Naive thymus-derived CD4-positive, alpha-beta T cell (primary cell): ENCODE measurements around the gene KIAA1671. TPM values are rescaled to one million over a fixed set of nuclear protein-coding genes. Genes with fewer than 3 reads are reported as not detected.
A peak's percentile ranks its signal among the peaks of the same experiment; 100 is the strongest.

Source experiments
- ATAC-seq: fragments of 150-1000 bp; cut with Tn5 transposase; 2 replicates; pipeline ENCODE4 v1.10.0; 2021; ENCODE audit warnings: mild to moderate bottlenecking, moderate library complexity
- CTCF ChIA-PET: fragments of 350-600 bp; sonication (Branson Sonifier 250); formaldehyde crosslinking; loops from one replicate; lab custom pipeline; 2021; ENCODE audit warnings: antibody characterized with exemption; lab: Charles Lee
- POLR2A ChIA-PET: fragments of 350-600 bp; sonication (Branson Sonifier 250); formaldehyde crosslinking; loops from one replicate; lab custom pipeline; 2021; ENCODE audit warnings: antibody characterized with exemption, inconsistent platforms; lab: Charles Lee
- DNase-seq, 9 donors: peaks; one replicate each; pipeline versions ENCODE4 v3.0.0 to v3.0.0-alpha.2; 2020 to 2022; ENCODE audit warnings: mixed read lengths in 1 of 9
- H3K27ac ChIP-seq: one replicate; pipeline ENCODE4 v1.7.0; 2013; ENCODE audit warnings: mild to moderate bottlenecking, low read depth, low read length, moderate library complexity
- H3K27me3 ChIP-seq, 2 donors: one replicate each; pipeline ENCODE4 v1.7.0; 2013; ENCODE audit warnings: low read length in 2 of 2, mild to moderate bottlenecking in 2 of 2, moderate library complexity in 2 of 2; ENCODE audit not compliant: control insufficient read depth in 2 of 2, insufficient read depth in 2 of 2
- H3K36me3 ChIP-seq, 3 experiments: 1 replicate in 2 of 3; 2 replicates in 1 of 3; pipeline ENCODE4 v1.7.0; 2013; ENCODE audit warnings: low read length in 3 of 3, mild to moderate bottlenecking in 3 of 3, moderate library complexity in 1 of 3; ENCODE audit not compliant: insufficient read depth in 3 of 3, control insufficient read depth in 2 of 3
- H3K4me1 ChIP-seq, 2 donors: one replicate each; pipeline ENCODE4 v1.7.0; 2013; ENCODE audit warnings: low read length in 2 of 2, mild to moderate bottlenecking in 2 of 2, moderate library complexity in 1 of 2; ENCODE audit not compliant: control insufficient read depth in 2 of 2, insufficient read depth in 2 of 2
- H3K4me3 ChIP-seq: 2 replicates; pipeline ENCODE4 v1.7.0; 2013; ENCODE audit warnings: mild to moderate bottlenecking, low read length
- H3K9me3 ChIP-seq, 3 experiments: 1 replicate in 2 of 3; 2 replicates in 1 of 3; pipeline ENCODE4 v1.7.0; 2013; ENCODE audit warnings: low read length in 3 of 3; ENCODE audit not compliant: control insufficient read depth in 2 of 3
- H3K27ac Mint-ChIP-seq, 9 donors: one replicate each; pipeline ENCODE4 v1.8.0; 2020 to 2022; ENCODE audit warnings: mixed read lengths in 9 of 9, mild to moderate bottlenecking in 8 of 9, moderate library complexity in 5 of 9, inconsistent platforms in 2 of 9
- H3K27me3 Mint-ChIP-seq, 5 donors: one replicate each; pipeline ENCODE4 v1.8.0; 2021 to 2022; ENCODE audit warnings: mixed read lengths in 5 of 5, mild to moderate bottlenecking in 1 of 5
- H3K36me3 Mint-ChIP-seq, 5 donors: one replicate each; pipeline ENCODE4 v1.8.0; 2020 to 2022; ENCODE audit warnings: mixed read lengths in 5 of 5, mild to moderate bottlenecking in 3 of 5, inconsistent platforms in 1 of 5
- H3K4me1 Mint-ChIP-seq, 7 donors: one replicate each; pipeline ENCODE4 v1.8.0; 2020 to 2022; ENCODE audit warnings: mixed read lengths in 7 of 7, mild to moderate bottlenecking in 3 of 7, inconsistent platforms in 1 of 7
- H3K4me3 Mint-ChIP-seq, 10 donors: one replicate each; pipeline ENCODE4 v1.8.0; 2020 to 2022; ENCODE audit warnings: mild to moderate bottlenecking in 10 of 10, mixed read lengths in 10 of 10, moderate library complexity in 6 of 10, inconsistent platforms in 2 of 10
- H3K9me3 Mint-ChIP-seq, 11 donors: one replicate each; pipeline ENCODE4 v1.8.0; 2020 to 2022; ENCODE audit warnings: mixed read lengths in 11 of 11, mild to moderate bottlenecking in 4 of 11, inconsistent platforms in 1 of 11, moderate library complexity in 1 of 11
- intact Hi-C, 2 donors: fragments of 100-400 bp; cut with micrococcal nuclease; formaldehyde crosslinking; loops; one replicate each; pipeline ENCODE4 v1.15.1; 2023
- polyA plus RNA-seq, 2 donors: library from polyadenylated mRNA; unstranded; fragments of 300-500 nt; fragmentation: Illumina TruSeq; gene quantifications; one replicate each; pipeline ENCODE4 v1.2.3, GENCODE V29; 2021
- total RNA-seq, 6 experiments: library from RNA in 5 of 6; stranded (reverse) in 5 of 6; gene quantifications; 1 replicate in 5 of 6; 2 replicates in 1 of 6; pipeline ENCODE4 v1.2.3 and lab custom pipeline; 2021 to 2026

The KIAA1671 gene
- total and polyA plus RNA-seq, 7 experiments from 2014 or later: 0.47 to 19.0 (median 4.2) TPM

DNA sequence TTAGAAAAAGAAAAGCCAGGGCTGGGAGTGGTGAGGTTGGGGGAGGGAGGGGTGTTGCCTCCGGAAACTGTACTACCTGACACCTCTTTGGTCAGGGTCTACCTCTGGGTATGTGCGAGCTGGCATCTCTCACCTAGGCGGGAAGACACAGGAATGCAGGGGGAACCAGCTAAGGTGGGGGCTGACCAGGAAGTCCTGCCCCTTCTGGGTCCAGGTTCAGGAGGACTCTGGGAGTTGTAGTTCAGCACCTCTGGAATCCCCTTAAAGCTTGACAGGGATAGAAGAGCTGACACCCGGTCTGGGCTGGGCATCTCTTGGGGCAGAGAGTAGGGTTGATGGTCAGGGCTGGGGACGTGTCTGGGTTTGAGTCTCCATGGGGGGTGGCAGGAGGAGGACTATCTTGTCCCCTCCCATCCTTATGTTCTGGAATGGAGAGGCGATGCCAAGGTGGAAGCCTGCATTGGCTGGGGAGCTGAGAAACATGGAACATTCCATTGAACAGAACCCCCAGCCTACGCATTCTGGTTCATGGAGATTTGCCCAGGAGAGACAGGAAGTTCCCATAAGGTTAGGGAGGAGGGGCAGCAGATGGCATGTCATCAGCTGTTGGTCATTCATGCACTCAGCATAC, 2.1 kb upstream of the KIAA1671 start:
- Mint-ChIP-seq H3K27ac (peak overlapping the region in 1 of 9 donors; percentile 14), H3K4me1 (peaks cover 4 to 38% (median 16%) of the 10 kb centered on the region in 7 donors), H3K4me3 (peak overlapping the region in 6 of 10 donors; percentile 10 to 54 (median 36)), H3K9me3 (peaks cover 0 to 5% (median 0%) of the 10 kb centered on the region in 11 donors), H3K27me3 (peaks cover 54 to 65% (median 59%) of the 10 kb centered on the region in 5 donors), H3K36me3 (no peaks in the 10 kb centered on the region)
- POLR2A ChIA-PET: no interaction called here
- intact Hi-C loops: loop anchor here in 1 of 2 donors (5.0 kb wide), 1 partner anchor 798 kb away; no protein-coding TSS in a partner anchor
- Histone ChIP-seq H3K27ac (no peak overlapping the region), H3K9me3 (no peaks in the 10 kb centered on the region), H3K4me3 (no peak overlapping the region), H3K4me1 (peaks cover 8 to 9% of the 10 kb centered on the region in 2 donors), H3K36me3 (no peaks in the 10 kb centered on the region), H3K27me3 (peaks cover 3% of the 10 kb centered on the region in 2 donors)
- DNase-seq: no peak
- CTCF ChIA-PET: interaction anchor here (1.2 to 1.5 kb wide), 2 partner anchors 104 to 107 kb away, joined by 3 read pairs; no protein-coding TSS in a partner anchor
- no peak for ATAC-seq

- Histone ChIP-seq H3K9me3 (no peaks in the 10 kb centered on the region), H3K4me1 (peaks cover 8 to 9% of the 10 kb centered on the region in 2 donors), H3K36me3 (no peaks in the 10 kb centered on the region), H3K27me3 (peaks cover 3% of the 10 kb centered on the region in 2 donors), H3K4me3 (peak overlapping the region; percentile 86), H3K27ac (no peak overlapping the region)
- peak overlapping the region; percentile 60 to 88 (median 76) for H3K4me3 Mint-ChIP-seq
- DNase-seq: no peak
- ChIA-PET CTCF (no interaction called here), POLR2A (no interaction called here)
- intact Hi-C loops: loop anchor here (1.0 to 5.0 kb wide), 5 partner anchors 42 to 801 kb away; no protein-coding TSS in a partner anchor
- H3K27ac Mint-ChIP-seq: peak overlapping the region in 2 of 9 donors; percentile 39 to 83
- no peak for ATAC-seq
- H3K4me1 Mint-ChIP-seq: peaks cover 4 to 32% (median 16%) of the 10 kb centered on the region in 7 donors
- H3K27me3 Mint-ChIP-seq: peaks cover 43 to 68% (median 48%) of the 10 kb centered on the region in 5 donors
- peaks cover 0 to 2% (median 0%) of the 10 kb centered on the region in 11 donors for H3K9me3 Mint-ChIP-seq
- H3K36me3 Mint-ChIP-seq: no peaks in the 10 kb centered on the region
These were observed 394 bp downstream of the KIAA1671 start for GRCh38 chr22:24952837-24953383.

GRCh38 chr22:24953384-24954113, 1.0 kb downstream of the KIAA1671 start:
- Histone ChIP-seq H3K27me3 (peaks cover 3% of the 10 kb centered on the region in 2 donors), H3K9me3 (no peaks in the 10 kb centered on the region), H3K4me3 (peak overlapping the region; percentile 86), H3K4me1 (peaks cover 8 to 9% of the 10 kb centered on the region in 2 donors), H3K27ac (no peak overlapping the region), H3K36me3 (no peaks in the 10 kb centered on the region)
- ATAC-seq (no peak), DNase-seq (no peak)
- Mint-ChIP-seq H3K27ac (peak overlapping the region in 1 of 9 donors; percentile 83), H3K4me3 (peak overlapping the region; percentile 61 to 88 (median 76)), H3K27me3 (peaks cover 39 to 66% (median 43%) of the 10 kb centered on the region in 5 donors), H3K4me1 (peaks cover 4 to 32% (median 16%) of the 10 kb centered on the region in 7 donors), H3K36me3 (no peaks in the 10 kb centered on the region), H3K9me3 (peaks cover 0 to 2% (median 0%) of the 10 kb centered on the region in 11 donors)
- intact Hi-C loops: loop anchor here (2.0 to 5.0 kb wide), 2 partner anchors 41 to 801 kb away; no protein-coding TSS in a partner anchor
- POLR2A ChIA-PET: no interaction called here
- CTCF ChIA-PET: no interaction called here

- ATAC-seq: no peak
- Histone ChIP-seq H3K36me3 (no peaks in the 10 kb centered on the region), H3K4me1 (peaks cover 8 to 9% of the 10 kb centered on the region in 2 donors), H3K9me3 (no peaks in the 10 kb centered on the region), H3K27ac (no peak overlapping the region), H3K27me3 (peaks cover 0 to 3% of the 10 kb centered on the region in 2 donors), H3K4me3 (no peak overlapping the region)
- intact Hi-C loops: loop anchor here in 1 of 2 donors (5.0 kb wide), 1 partner anchor 802 kb away; no protein-coding TSS in a partner anchor
- H3K27me3 Mint-ChIP-seq: peaks cover 34 to 62% (median 38%) of the 10 kb centered on the region in 5 donors
- H3K27ac Mint-ChIP-seq: no peak overlapping the region
- H3K4me3 Mint-ChIP-seq: peak overlapping the region; percentile 47 to 78 (median 62)
- H3K36me3 Mint-ChIP-seq: no peaks in the 10 kb centered on the region
- peaks cover 0 to 2% (median 0%) of the 10 kb centered on the region in 11 donors for H3K9me3 Mint-ChIP-seq
- no peak for DNase-seq
- peaks cover 4 to 32% (median 16%) of the 10 kb centered on the region in 7 donors for H3K4me1 Mint-ChIP-seq
- ChIA-PET POLR2A (no interaction called here), CTCF (interaction anchor here (0.6 kb wide), 1 partner anchor 108 kb away, joined by 3 read pairs; no protein-coding TSS in a partner anchor)
These were observed 1.6 kb downstream of the KIAA1671 start for GRCh38 chr22:24954114-24954463.

- peaks cover 4 to 27% (median 16%) of the 10 kb centered on the region in 7 donors for H3K4me1 Mint-ChIP-seq
- CTCF ChIA-PET: no interaction called here
These were observed 2.3 kb downstream of the KIAA1671 start for GRCh38 chr22:24954856-24955255.

GRCh38 chr22:24957043-24957442, 4.5 kb downstream of the KIAA1671 start:
- Histone ChIP-seq H3K9me3 (no peaks in the 10 kb centered on the region), H3K4me3 (no peak overlapping the region), H3K36me3 (no peaks in the 10 kb centered on the region), H3K27me3 (peaks cover 0 to 3% of the 10 kb centered on the region in 2 donors), H3K27ac (no peak overlapping the region), H3K4me1 (peaks cover 4 to 6% of the 10 kb centered on the region in 2 donors)
- peaks cover 0 to 2% (median 0%) of the 10 kb centered on the region in 11 donors for H3K9me3 Mint-ChIP-seq
- DNase-seq: no peak
- peaks cover 12 to 41% (median 16%) of the 10 kb centered on the region in 5 donors for H3K27me3 Mint-ChIP-seq
- H3K36me3 Mint-ChIP-seq: no peaks in the 10 kb centered on the region
- ChIA-PET CTCF (no interaction called here), POLR2A (no interaction called here)
- no peak overlapping the region for H3K27ac Mint-ChIP-seq
- peaks cover 0 to 14% (median 12%) of the 10 kb centered on the region in 7 donors for H3K4me1 Mint-ChIP-seq
- no peak overlapping the region for H3K4me3 Mint-ChIP-seq
- intact Hi-C loops: no loop called here
- no peak for ATAC-seq

More at GRCh38 chr22:24954856-24955255, 2.3 kb downstream of the KIAA1671 start:
- ATAC-seq: no peak
- POLR2A ChIA-PET: no interaction called here
- H3K27me3 ChIP-seq: peaks cover 0 to 3% of the 10 kb centered on the region in 2 donors
- Mint-ChIP-seq H3K4me3 (no peak overlapping the region), H3K36me3 (no peaks in the 10 kb centered on the region), H3K9me3 (peaks cover 0 to 2% (median 0%) of the 10 kb centered on the region in 11 donors), H3K27me3 (peaks cover 28 to 57% (median 32%) of the 10 kb centered on the region in 5 donors), H3K27ac (no peak overlapping the region)
- intact Hi-C loops: loop anchor here in 1 of 2 donors (5.0 kb wide), 1 partner anchor 803 kb away; no protein-coding TSS in a partner anchor
- H3K9me3 ChIP-seq: no peaks in the 10 kb centered on the region
- H3K4me1 ChIP-seq: peaks cover 8 to 9% of the 10 kb centered on the region in 2 donors
- no peak overlapping the region for H3K4me3 ChIP-seq
- no peak for DNase-seq
- H3K36me3 ChIP-seq: no peaks in the 10 kb centered on the region
- no peak overlapping the region for H3K27ac ChIP-seq
